ENCODE measurements around the gene H19. TPM values are rescaled to one million over a fixed set of nuclear protein-coding genes. Genes with fewer than 3 reads are reported as not detected.

Gene H19
- total RNA-seq, result 18,800 TPM

- no peak for DNase-seq
Observed at GRCh38 chr11:1997755-1998154, at the start of gene H19. Gene H19, minus strand, starts transcription at chr11:1997842.

GRCh38 chr11:2041963-2042362 is 44.3 kb upstream of the H19 start:
- DNase-seq, result no peak

GRCh38 chr11:2041153-2041552 is 43.5 kb upstream of the H19 start:
- DNase-seq, result no peak

GRCh38 chr11:2039198-2039759 is 41.6 kb upstream of the H19 start:
- DNase-seq, result no peak

GRCh38 chr11:2036863-2037486 is 39.3 kb upstream of the H19 start:
- no peak for DNase-seq

- no peak for DNase-seq
Observed at GRCh38 chr11:2035382-2035781, 37.7 kb upstream of the H19 start.

- DNase-seq, result no peak
Observed at GRCh38 chr11:2031058-2031457, 33.4 kb upstream of the H19 start.

- no peak for DNase-seq
Observed at GRCh38 chr11:2027708-2028107, 30.1 kb upstream of the H19 start.

- DNase-seq, result no peak
Observed at GRCh38 chr11:2015025-2015424, 17.4 kb upstream of the H19 start.

- DNase-seq, result no peak
Observed at GRCh38 chr11:2012440-2012839, 14.8 kb upstream of the H19 start.

- no peak for DNase-seq
Observed at GRCh38 chr11:2004466-2004865, 6.8 kb upstream of the H19 start.

- DNase-seq, result no peak
Observed at GRCh38 chr11:2002807-2003206, 5.2 kb upstream of the H19 start.

- DNase-seq, result no peak
Observed at GRCh38 chr11:2002042-2002776, 4.6 kb upstream of the H19 start.

GRCh38 chr11:1998861-1999260 is 1.2 kb upstream of the H19 start:
- no peak for DNase-seq

GRCh38 chr11:1998290-1998689 is 648 bp upstream of the H19 start:
- no peak for DNase-seq

- DNase-seq, result peak; percentile 30
Observed at GRCh38 chr11:1994121-1994520, 3.5 kb downstream of the H19 start.

GRCh38 chr11:1992111-1992510 is 5.5 kb downstream of the H19 start:
- DNase-seq, result peak; percentile 3

- DNase-seq, result no peak
Observed at GRCh38 chr11:1990872-1991578, 6.6 kb downstream of the H19 start.

GRCh38 chr11:1989953-1990352 is 7.7 kb downstream of the H19 start:
- DNase-seq, result no peak

- DNase-seq, result peak; percentile 24
Observed at GRCh38 chr11:1988667-1989317, 8.8 kb downstream of the H19 start.

- no peak for DNase-seq
Observed at GRCh38 chr11:1988174-1988573, 9.5 kb downstream of the H19 start.

- no peak for DNase-seq
Observed at GRCh38 chr11:1987024-1987423, 10.6 kb downstream of the H19 start.

- peak; percentile 0 for DNase-seq
Observed at GRCh38 chr11:1983601-1983961, 14.1 kb downstream of the H19 start.

All from tongue (tissue), 2 donors.